ENCODE data around the gene RASA3.
A peak's percentile ranks its signal among the peaks of the same experiment; 100 is the strongest.
"Not testable (repeated sequence)": the region's sequence is repeated elsewhere in the genome, so short reads cannot be mapped to it uniquely, and the experiment has no call there.

Gene RASA3

GRCh38 chr13:114164053-114164452 lies 31.6 kb upstream of the RASA3 start:
- DNase-seq (ENCODE audit: low read depth in 1 of 2, low spot score in 1 of 2): no peak
- TF ChIP-seq JUND (IDR thresholded peaks at IDR 0.05; ENCODE audit: low read depth): no peak
- in situ Hi-C loops (cut with HindIII; ENCODE audit: low pct_unique_long_range_greater_than_20kb, low sequenced_read_pairs): no loop called here

- DNase-seq (ENCODE audit: low read depth in 1 of 2, low spot score in 1 of 2): no peak
- TF ChIP-seq JUND (IDR thresholded peaks at IDR 0.05; ENCODE audit: low read depth): no peak
- in situ Hi-C loops (cut with HindIII; ENCODE audit: low pct_unique_long_range_greater_than_20kb, low sequenced_read_pairs): no loop called here
Observed at GRCh38 chr13:114162533-114162922, 30.1 kb upstream of the RASA3 start.

GRCh38 chr13:114161644-114162532 lies 29.5 kb upstream of the RASA3 start:
- in situ Hi-C loops (cut with HindIII; ENCODE audit: low pct_unique_long_range_greater_than_20kb, low sequenced_read_pairs): no loop called here
- no peak for TF ChIP-seq JUND (IDR thresholded peaks at IDR 0.05; ENCODE audit: low read depth)
- DNase-seq (ENCODE audit: low read depth in 1 of 2, low spot score in 1 of 2): peak in 1 of 2 experiments; percentile 44

GRCh38 chr13:114161028-114161556 lies 28.7 kb upstream of the RASA3 start:
- in situ Hi-C loops (cut with HindIII; ENCODE audit: low pct_unique_long_range_greater_than_20kb, low sequenced_read_pairs): no loop called here
- DNase-seq (ENCODE audit: low read depth in 1 of 2, low spot score in 1 of 2): no peak
- TF ChIP-seq JUND (IDR thresholded peaks at IDR 0.05; ENCODE audit: low read depth): no peak

GRCh38 chr13:114158869-114159666 lies 26.6 kb upstream of the RASA3 start:
- in situ Hi-C loops (cut with HindIII; ENCODE audit: low pct_unique_long_range_greater_than_20kb, low sequenced_read_pairs); DNase-seq (ENCODE audit: low read depth in 1 of 2, low spot score in 1 of 2): not testable (repeated sequence)

- DNase-seq (ENCODE audit: low read depth in 1 of 2, low spot score in 1 of 2): no peak
- in situ Hi-C loops (cut with HindIII; ENCODE audit: low pct_unique_long_range_greater_than_20kb, low sequenced_read_pairs): no loop called here
- no peak for TF ChIP-seq JUND (IDR thresholded peaks at IDR 0.05; ENCODE audit: low read depth)
Observed at GRCh38 chr13:114157869-114158495, 25.6 kb upstream of the RASA3 start.

- in situ Hi-C loops (cut with HindIII; ENCODE audit: low pct_unique_long_range_greater_than_20kb, low sequenced_read_pairs): no loop called here
- TF ChIP-seq JUND (IDR thresholded peaks at IDR 0.05; ENCODE audit: low read depth): no peak
- no peak for DNase-seq (ENCODE audit: low read depth in 1 of 2, low spot score in 1 of 2)
Observed at GRCh38 chr13:114155926-114156883, 23.8 kb upstream of the RASA3 start.

- in situ Hi-C loops (cut with HindIII; ENCODE audit: low pct_unique_long_range_greater_than_20kb, low sequenced_read_pairs): no loop called here
- TF ChIP-seq JUND (IDR thresholded peaks at IDR 0.05; ENCODE audit: low read depth): no peak
- DNase-seq (ENCODE audit: low read depth in 1 of 2, low spot score in 1 of 2): no peak
Observed at GRCh38 chr13:114155320-114155719, 22.9 kb upstream of the RASA3 start.

GRCh38 chr13:114154476-114154875 lies 22.1 kb upstream of the RASA3 start:
- in situ Hi-C loops (cut with HindIII; ENCODE audit: low pct_unique_long_range_greater_than_20kb, low sequenced_read_pairs): no loop called here
- DNase-seq (ENCODE audit: low read depth in 1 of 2, low spot score in 1 of 2): no peak
- TF ChIP-seq JUND (IDR thresholded peaks at IDR 0.05; ENCODE audit: low read depth): no peak

GRCh38 chr13:114153485-114154080 lies 21.2 kb upstream of the RASA3 start:
- in situ Hi-C loops (cut with HindIII; ENCODE audit: low pct_unique_long_range_greater_than_20kb, low sequenced_read_pairs): no loop called here
- no peak for TF ChIP-seq JUND (IDR thresholded peaks at IDR 0.05; ENCODE audit: low read depth)
- no peak for DNase-seq (ENCODE audit: low read depth in 1 of 2, low spot score in 1 of 2)

- in situ Hi-C loops (cut with HindIII; ENCODE audit: low pct_unique_long_range_greater_than_20kb, low sequenced_read_pairs): no loop called here
- TF ChIP-seq JUND (IDR thresholded peaks at IDR 0.05; ENCODE audit: low read depth): no peak
- no peak for DNase-seq (ENCODE audit: low read depth in 1 of 2, low spot score in 1 of 2)
Observed at GRCh38 chr13:114152831-114153371, 20.5 kb upstream of the RASA3 start.
